Measurements from ENCODE around the gene SPTB. TPM values are rescaled to one million over a fixed set of nuclear protein-coding genes. Genes with fewer than 3 reads are reported as not detected.

SPTB gene
- total and polyA plus RNA-seq, 9 donors: 0.28 to 1.4 (median 0.68) TPM

DNA sequence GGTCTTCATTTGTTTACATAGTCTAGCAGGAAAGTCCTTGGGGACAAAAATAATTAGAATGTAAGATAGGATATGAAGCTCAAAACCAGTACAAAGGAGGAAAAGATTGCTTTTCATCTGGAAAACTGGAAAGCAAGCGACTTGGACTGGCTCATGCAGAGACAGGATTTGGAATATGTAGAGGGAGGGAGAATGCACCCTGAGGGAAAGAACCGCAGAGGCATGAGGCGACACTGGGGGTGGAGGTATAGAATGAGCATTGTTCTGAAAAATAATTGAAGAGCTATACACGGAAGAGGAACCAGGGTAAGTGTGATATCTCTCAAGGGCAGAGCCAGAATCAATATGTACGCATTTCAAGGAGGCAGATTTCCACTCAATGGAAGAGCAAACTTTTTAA, 90.0 kb downstream of the SPTB start:
- TF ChIP-seq EP300 (IDR thresholded peaks at IDR 0.05) (no peak), POLR2A (IDR thresholded peaks at IDR 0.05) (no peak)
- TF ChIP-seq, protein P1, sequence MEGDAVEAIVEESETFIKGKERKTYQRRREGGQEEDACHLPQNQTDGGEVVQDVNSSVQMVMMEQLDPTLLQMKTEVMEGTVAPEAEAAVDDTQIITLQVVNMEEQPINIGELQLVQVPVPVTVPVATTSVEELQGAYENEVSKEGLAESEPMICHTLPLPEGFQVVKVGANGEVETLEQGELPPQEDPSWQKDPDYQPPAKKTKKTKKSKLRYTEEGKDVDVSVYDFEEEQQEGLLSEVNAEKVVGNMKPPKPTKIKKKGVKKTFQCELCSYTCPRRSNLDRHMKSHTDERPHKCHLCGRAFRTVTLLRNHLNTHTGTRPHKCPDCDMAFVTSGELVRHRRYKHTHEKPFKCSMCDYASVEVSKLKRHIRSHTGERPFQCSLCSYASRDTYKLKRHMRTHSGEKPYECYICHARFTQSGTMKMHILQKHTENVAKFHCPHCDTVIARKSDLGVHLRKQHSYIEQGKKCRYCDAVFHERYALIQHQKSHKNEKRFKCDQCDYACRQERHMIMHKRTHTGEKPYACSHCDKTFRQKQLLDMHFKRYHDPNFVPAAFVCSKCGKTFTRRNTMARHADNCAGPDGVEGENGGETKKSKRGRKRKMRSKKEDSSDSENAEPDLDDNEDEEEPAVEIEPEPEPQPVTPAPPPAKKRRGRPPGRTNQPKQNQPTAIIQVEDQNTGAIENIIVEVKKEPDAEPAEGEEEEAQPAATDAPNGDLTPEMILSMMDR (IDR thresholded peaks at IDR 0.05): no peak
- Histone ChIP-seq H3K4me3 (no peak overlapping the region), H3K36me3 (no peaks in the 10 kb centered on the region), H3K27me3 (no peaks in the 10 kb centered on the region), H3K9me3 (no peaks in the 10 kb centered on the region), H3K27ac (no peak overlapping the region), H3K4me1 (ENCODE audit: insufficient read depth) (no peaks in the 10 kb centered on the region)
- DNase-seq: no peak
- intact Hi-C loops (cut with DNase I): no loop called here
- WGBS, 3 donors: 62 to 75% (median 64%) methylated on average over 5 of the region's 5 CpGs

DNA sequence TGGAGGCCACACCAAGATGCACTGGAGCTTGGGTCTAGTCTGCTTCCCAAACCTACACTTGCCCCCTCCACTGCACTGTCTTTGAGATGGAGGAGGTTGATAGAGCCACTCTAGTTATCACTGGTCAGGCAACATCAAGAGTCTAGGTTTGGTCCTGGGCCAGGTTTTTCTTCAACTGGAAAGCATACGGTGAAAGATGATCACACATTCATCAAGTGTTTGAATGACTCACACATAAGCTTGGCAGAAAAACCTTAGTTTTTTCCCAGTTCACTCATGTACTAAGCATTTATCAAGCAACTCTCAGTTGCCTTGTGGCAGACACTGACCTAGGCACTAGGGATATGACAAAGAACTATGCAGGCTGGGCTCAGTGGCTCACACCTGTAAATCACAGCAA, 91.0 kb downstream of the SPTB start:
- no peaks in the 10 kb centered on the region for H3K27me3 ChIP-seq
- H3K4me1 ChIP-seq (ENCODE audit: insufficient read depth): no peaks in the 10 kb centered on the region
- intact Hi-C loops (cut with DNase I): no loop called here
- TF ChIP-seq POLR2A (IDR thresholded peaks at IDR 0.05) (no peak), EP300 (IDR thresholded peaks at IDR 0.05) (no peak)
- TF ChIP-seq, protein P1 (IDR thresholded peaks at IDR 0.05): no peak
- no peak overlapping the region for H3K27ac ChIP-seq
- H3K4me3 ChIP-seq: no peak overlapping the region
- H3K9me3 ChIP-seq: no peaks in the 10 kb centered on the region
- WGBS, 3 donors: 22 to 34% (median 26%) methylated on average over 1 of the region's 1 CpG
- H3K36me3 ChIP-seq: no peaks in the 10 kb centered on the region
- no peak for DNase-seq

DNA sequence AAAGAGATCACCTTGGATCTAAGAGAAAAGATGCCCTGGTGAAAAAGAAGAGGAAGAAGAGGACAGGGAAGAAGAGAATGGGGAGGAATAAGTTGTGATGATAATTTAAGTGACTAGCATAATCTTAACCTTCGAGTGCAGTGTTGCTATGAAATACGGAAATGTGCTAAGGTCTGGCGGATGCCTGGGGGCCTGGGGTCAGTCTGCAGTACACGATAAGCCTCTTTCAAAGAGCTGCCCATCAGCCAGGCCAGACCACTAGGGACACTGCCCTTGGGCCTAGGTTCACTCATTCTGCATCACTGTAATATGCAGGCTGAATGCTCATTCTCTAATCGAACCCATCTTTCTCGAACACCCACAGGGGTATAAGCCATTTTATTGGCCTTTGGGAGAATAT, 92.1 kb downstream of the SPTB start:
- no peaks in the 10 kb centered on the region for H3K9me3 ChIP-seq

DNA sequence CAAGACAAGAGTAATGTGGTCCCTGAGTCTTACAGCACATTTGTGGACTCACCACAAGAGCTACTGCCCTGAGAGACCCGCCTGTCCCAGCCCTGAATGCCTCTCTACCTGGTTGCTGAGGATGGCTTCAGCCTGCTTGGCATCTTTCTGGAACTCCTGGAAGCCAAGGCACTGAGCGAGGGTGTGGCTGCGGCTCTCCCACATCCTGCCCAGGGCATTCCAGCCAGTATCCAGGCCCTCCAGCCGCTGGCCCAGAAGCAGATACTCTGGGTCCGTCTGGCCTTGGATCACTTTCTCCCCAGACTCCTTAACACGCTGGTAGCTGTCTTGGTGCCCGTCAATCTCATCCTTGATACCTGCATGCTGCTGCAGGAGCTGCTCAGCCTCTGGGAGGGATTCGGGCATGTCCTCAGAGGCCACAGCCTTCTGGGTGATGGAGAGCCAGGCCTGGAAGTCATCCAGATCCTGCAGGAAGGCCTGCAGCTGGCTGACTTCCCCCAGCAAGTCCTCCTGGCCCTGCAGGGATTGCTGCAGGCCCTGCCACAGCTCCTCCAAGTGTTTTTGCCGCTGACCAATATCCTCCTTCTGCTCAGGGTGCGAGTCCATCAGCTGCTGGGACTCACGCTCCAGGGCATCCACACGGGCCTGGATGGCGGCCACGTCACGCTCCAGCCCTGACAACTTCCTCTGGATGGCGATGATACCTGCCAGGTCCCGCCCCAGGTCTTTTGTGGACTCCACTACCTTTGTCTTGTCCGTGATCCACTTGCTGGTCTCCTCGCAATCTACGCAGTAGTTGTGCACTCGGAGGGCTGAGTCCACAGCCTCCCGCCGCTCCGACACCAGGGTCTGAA, 93.2 kb downstream of the SPTB start:
- H3K9me3 ChIP-seq: no peaks in the 10 kb centered on the region
- DNase-seq: no peak
- no peaks in the 10 kb centered on the region for H3K27me3 ChIP-seq
- no peaks in the 10 kb centered on the region for H3K36me3 ChIP-seq
- no peak overlapping the region for H3K27ac ChIP-seq
- TF ChIP-seq, protein P1 (IDR thresholded peaks at IDR 0.05): no peak
- TF ChIP-seq POLR2A (IDR thresholded peaks at IDR 0.05): no peak
- TF ChIP-seq EP300 (IDR thresholded peaks at IDR 0.05): no peak
- intact Hi-C loops (cut with DNase I): no loop called here
- WGBS, 3 donors: 85 to 87% (median 86%) methylated on average over 24 of the region's 24 CpGs
- H3K4me3 ChIP-seq: no peak overlapping the region
- no peaks in the 10 kb centered on the region for H3K4me1 ChIP-seq (ENCODE audit: insufficient read depth)

More for the DNA sequence above, 92.1 kb downstream of the SPTB start:
- DNase-seq: no peak
- Histone ChIP-seq H3K36me3 (no peaks in the 10 kb centered on the region), H3K27me3 (no peaks in the 10 kb centered on the region), H3K4me3 (no peak overlapping the region), H3K27ac (no peak overlapping the region), H3K4me1 (ENCODE audit: insufficient read depth) (no peaks in the 10 kb centered on the region)
- intact Hi-C loops (cut with DNase I): no loop called here
- 87 to 91% (median 87%) methylated on average over 6 of the region's 6 CpGs for WGBS, 3 donors
- TF ChIP-seq, protein P1 (IDR thresholded peaks at IDR 0.05): no peak
